ENCODE data around the gene COG1. TPM values are rescaled to one million over a fixed set of nuclear protein-coding genes. Genes with fewer than 3 reads are reported as not detected.

COG1 gene
- total RNA-seq, 1 donor from 2014 or later, result 35.9 TPM

DNA sequence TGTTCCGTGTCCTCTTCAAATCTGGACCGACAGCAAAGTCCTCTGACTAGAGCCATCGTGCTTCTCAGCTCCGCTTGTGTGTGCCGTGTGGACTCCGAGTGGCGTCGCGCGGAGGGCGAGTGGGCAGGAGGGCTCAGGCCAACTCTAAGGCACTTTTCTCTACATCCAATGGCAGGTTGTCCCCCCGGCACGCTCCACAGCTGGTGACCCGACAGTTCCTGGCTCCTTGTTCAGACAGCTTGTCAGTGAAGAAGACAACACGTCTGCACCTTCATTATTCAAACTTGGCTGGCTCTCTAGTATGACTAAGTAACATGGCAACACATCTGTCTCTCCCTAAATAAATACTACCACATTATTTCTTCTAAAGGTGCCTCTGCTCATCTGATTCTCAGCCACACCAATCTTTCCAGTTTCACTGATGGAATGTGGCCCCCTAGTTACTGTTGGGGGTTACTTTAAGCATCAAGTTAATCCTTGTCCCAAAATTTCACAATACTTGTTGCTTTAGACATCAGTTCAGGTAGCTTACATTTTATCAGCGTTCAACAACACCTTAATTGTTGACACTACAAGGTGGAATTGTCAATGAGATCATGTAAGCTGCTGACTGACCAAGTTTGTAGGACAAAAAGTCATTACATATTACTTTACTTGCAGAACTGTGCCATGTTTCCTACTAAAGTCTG lies 15.4 kb downstream of the COG1 start:
- DNase-seq (ENCODE audit: low spot score in 2 of 2), result peak in 1 of 2 donors; percentile 50
- Histone ChIP-seq H3K4me1 (no peaks in the 10 kb centered on the region), H3K27me3 (no peaks in the 10 kb centered on the region), H3K4me3 (no peak overlapping the region), H3K36me3 (peaks cover 63 to 67% of the 10 kb centered on the region in 2 donors), H3K9me3 (no peaks in the 10 kb centered on the region), H3K27ac (no peak overlapping the region)
- intact Hi-C loops (cut with DNase I), result no loop called here
- TF ChIP-seq, protein P1, sequence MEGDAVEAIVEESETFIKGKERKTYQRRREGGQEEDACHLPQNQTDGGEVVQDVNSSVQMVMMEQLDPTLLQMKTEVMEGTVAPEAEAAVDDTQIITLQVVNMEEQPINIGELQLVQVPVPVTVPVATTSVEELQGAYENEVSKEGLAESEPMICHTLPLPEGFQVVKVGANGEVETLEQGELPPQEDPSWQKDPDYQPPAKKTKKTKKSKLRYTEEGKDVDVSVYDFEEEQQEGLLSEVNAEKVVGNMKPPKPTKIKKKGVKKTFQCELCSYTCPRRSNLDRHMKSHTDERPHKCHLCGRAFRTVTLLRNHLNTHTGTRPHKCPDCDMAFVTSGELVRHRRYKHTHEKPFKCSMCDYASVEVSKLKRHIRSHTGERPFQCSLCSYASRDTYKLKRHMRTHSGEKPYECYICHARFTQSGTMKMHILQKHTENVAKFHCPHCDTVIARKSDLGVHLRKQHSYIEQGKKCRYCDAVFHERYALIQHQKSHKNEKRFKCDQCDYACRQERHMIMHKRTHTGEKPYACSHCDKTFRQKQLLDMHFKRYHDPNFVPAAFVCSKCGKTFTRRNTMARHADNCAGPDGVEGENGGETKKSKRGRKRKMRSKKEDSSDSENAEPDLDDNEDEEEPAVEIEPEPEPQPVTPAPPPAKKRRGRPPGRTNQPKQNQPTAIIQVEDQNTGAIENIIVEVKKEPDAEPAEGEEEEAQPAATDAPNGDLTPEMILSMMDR (IDR thresholded peaks at IDR 0.05), result no peak

DNA sequence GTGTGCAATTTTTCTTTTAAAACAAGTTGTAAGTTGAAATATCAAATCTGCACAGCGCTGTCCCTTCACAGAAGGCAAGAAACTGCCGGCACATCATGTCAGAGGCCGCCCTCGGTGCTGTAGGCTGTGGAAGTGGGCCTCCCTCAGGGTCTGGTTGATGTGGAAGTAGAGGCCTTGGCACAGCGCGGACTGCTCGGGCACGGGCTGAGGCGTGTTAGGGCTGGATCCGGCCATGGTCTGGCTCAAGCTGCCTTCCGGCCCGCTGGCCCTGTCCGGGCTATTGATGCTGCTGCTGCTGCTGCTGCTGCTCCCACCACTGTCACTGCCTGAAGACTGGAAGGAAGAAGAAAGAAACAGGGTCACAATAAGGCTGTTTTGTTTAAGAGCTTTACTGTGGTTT lies 16.6 kb downstream of the COG1 start:
- TF ChIP-seq, protein P1 (IDR thresholded peaks at IDR 0.05), result no peak
- H3K27me3 ChIP-seq, result no peaks in the 10 kb centered on the region
- H3K4me1 ChIP-seq, result no peaks in the 10 kb centered on the region
- no peaks in the 10 kb centered on the region for H3K9me3 ChIP-seq
- peak in 1 of 2 donors; percentile 52 for DNase-seq (ENCODE audit: low spot score in 2 of 2)
- no peak overlapping the region for H3K27ac ChIP-seq
- intact Hi-C loops (cut with DNase I), result no loop called here
- H3K36me3 ChIP-seq, result peaks cover 52 to 56% of the 10 kb centered on the region in 2 donors
- no peak overlapping the region for H3K4me3 ChIP-seq

DNA sequence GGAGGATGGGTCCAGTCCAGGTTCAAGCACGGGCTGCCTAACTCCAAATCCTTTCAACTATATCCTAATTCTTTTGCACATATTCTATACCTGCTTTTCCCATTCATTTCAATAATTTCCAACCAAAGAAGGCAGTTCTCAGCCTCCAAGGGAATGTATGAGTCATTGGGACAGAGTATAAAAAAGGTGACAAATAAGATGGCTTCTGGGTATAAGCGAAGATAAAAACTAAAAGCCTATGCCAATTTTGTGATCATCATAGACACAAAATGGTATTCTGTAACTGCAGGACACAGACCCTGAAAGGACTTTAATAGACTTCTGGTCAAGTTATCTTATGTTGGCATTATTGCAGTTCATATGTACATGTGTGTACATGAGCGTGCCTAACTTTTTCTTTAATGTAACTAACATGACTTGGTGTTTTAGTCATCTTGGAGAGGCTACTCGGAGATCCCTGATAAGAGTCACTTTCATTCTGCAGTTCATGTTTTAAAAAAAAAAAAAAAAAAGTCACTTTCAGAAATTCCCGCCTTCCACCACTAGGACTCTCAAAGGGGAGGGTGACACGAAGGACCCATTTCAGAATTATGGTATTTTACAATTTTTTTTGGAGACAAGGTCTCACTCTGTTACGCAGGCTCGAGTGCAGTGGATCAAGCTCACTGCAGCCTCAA lies 17.3 kb downstream of the COG1 start:
- TF ChIP-seq, protein P1 (IDR thresholded peaks at IDR 0.05), result no peak
- H3K27ac ChIP-seq, result no peak overlapping the region
- H3K4me3 ChIP-seq, result no peak overlapping the region
- intact Hi-C loops (cut with DNase I), result no loop called here
- H3K36me3 ChIP-seq, result peaks cover 45 to 49% of the 10 kb centered on the region in 2 donors
- no peak for DNase-seq (ENCODE audit: low spot score in 2 of 2)
- no peaks in the 10 kb centered on the region for H3K4me1 ChIP-seq
- H3K27me3 ChIP-seq, result no peaks in the 10 kb centered on the region
- no peaks in the 10 kb centered on the region for H3K9me3 ChIP-seq

DNA sequence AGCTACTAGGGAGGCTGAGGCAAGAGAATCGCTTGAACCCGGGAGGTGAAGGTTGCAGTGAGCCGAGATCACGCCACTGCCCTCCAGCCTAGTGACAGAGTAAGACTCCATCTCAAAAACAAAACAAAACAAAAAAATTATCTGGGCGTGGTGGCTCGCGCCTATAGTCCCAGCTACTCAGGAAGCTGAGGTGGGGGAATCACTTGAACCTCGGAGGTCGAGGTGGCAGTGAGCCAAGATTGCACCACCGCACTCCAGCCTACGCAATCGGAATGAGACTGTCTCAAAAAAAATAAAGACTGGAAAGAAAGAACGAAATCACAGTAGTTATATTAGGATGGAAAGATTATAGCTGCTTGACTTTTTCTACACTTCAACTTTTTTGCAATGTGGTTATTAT lies 18.9 kb downstream of the COG1 start:
- TF ChIP-seq, protein P1 (IDR thresholded peaks at IDR 0.05), result no peak
- no peaks in the 10 kb centered on the region for H3K27me3 ChIP-seq
- H3K36me3 ChIP-seq, result peaks cover 29 to 44% of the 10 kb centered on the region in 2 donors
- no peak overlapping the region for H3K27ac ChIP-seq
- H3K4me1 ChIP-seq, result no peaks in the 10 kb centered on the region
- H3K9me3 ChIP-seq, result no peaks in the 10 kb centered on the region
- intact Hi-C loops (cut with DNase I), result no loop called here
- H3K4me3 ChIP-seq, result no peak overlapping the region
- DNase-seq (ENCODE audit: low spot score in 2 of 2), result peak in 1 of 2 donors; percentile 55

DNA sequence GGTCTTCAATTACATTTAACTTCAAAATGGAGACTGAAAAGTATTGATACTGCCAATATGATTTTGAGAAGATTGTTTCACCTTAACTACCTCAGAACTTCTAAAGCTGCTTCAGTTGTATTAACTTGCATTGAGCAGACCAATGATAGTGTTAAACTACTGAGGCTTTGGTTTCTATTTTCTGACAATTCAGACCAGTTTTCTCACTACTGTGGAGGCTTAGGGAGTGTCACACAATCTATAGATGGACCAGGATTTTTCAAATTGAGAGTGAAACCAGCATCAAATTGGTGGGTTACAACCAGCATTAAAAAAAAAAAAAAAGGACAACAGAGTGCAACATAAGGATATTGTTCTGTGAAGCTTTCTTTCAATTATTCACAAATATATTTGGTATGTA lies 21.2 kb downstream of the COG1 start:
- intact Hi-C loops (cut with DNase I), result no loop called here
- no peak for DNase-seq (ENCODE audit: low spot score in 2 of 2)
- peaks cover 8 to 28% of the 10 kb centered on the region in 2 donors for H3K36me3 ChIP-seq
- no peak overlapping the region for H3K27ac ChIP-seq
- no peaks in the 10 kb centered on the region for H3K27me3 ChIP-seq
- TF ChIP-seq, protein P1 (IDR thresholded peaks at IDR 0.05), result no peak
- no peaks in the 10 kb centered on the region for H3K9me3 ChIP-seq
- no peak overlapping the region for H3K4me3 ChIP-seq
- no peaks in the 10 kb centered on the region for H3K4me1 ChIP-seq

All from ascending aorta (tissue), 2 donors.